Panc1 (cell line): ENCODE data around the gene ZNF654. TPM values are rescaled to one million over a fixed set of nuclear protein-coding genes. Genes with fewer than 3 reads are reported as not detected.

ENCODE experiments used
- ATAC-seq: fragments of 200-7000 bp; cut with Tn5 transposase; 2 replicates; pipeline ENCODE4 v1.9.1; 2020; ENCODE audit warnings: mild to moderate bottlenecking, moderate library complexity
- BruUV-seq: library from RNA; stranded (reverse); fragments of 400-500 nt; replicated peaks from 2 replicates; lab custom pipeline; 2021; lab: Mats Ljungman, UMichigan
- CTCF ChIA-PET: fragments of 300-600 bp; sonication (Branson Sonifier 250); formaldehyde crosslinking; loops from one replicate; lab custom pipeline; 2022; ENCODE audit warnings: antibody characterized with exemption; lab: Charles Lee
- POLR2A ChIA-PET: fragments of 300-600 bp; sonication (Branson Sonifier 250); formaldehyde crosslinking; loops from one replicate; lab custom pipeline; 2022; ENCODE audit warnings: antibody characterized with exemption; lab: Charles Lee
- DNase-seq: peaks from one replicate; pipeline ENCODE4 v3.0.0-alpha.2; 2010; ENCODE audit warnings: low read depth, low spot score
- H3K27ac ChIP-seq: 2 replicates; pipeline ENCODE4 v1.5.1; 2011; ENCODE audit warnings: mild to moderate bottlenecking, low read length, inconsistent platforms
- H3K27me3 ChIP-seq: fragments of 200-500 bp; sonication (Bioruptor generic); 2 replicates; pipeline ENCODE4 v1.6.0; 2014; ENCODE audit warnings: low read length, inconsistent platforms; ENCODE audit not compliant: control insufficient read depth, insufficient read depth
- H3K36me3 ChIP-seq: fragments of 200-500 bp; sonication (Bioruptor generic); 2 replicates; pipeline ENCODE4 v1.5.1; 2014; ENCODE audit warnings: inconsistent platforms, mild to moderate bottlenecking, low read length, moderate library complexity; ENCODE audit not compliant: control insufficient read depth, insufficient read depth
- H3K4me1 ChIP-seq: 2 replicates; pipeline ENCODE4 v1.5.1; 2011; ENCODE audit warnings: inconsistent platforms, mild to moderate bottlenecking, low read length, moderate library complexity; ENCODE audit not compliant: control insufficient read depth, insufficient read depth
- H3K4me3 ChIP-seq, 2 experiments: 2 replicates each; pipeline ENCODE4 v1.5.1; 2011 to 2012; ENCODE audit warnings: low read depth in 2 of 2, low read length in 2 of 2, mild to moderate bottlenecking in 2 of 2, inconsistent platforms in 1 of 2, moderate library complexity in 1 of 2
- H3K9me3 ChIP-seq: fragments of 200-500 bp; sonication (Bioruptor generic); 2 replicates; pipeline ENCODE4 v1.5.1; 2014; ENCODE audit warnings: low read depth, mild to moderate bottlenecking, inconsistent platforms, low read length, moderate library complexity; ENCODE audit not compliant: control insufficient read depth, insufficient read depth
- POLR2AphosphoS5 ChIP-seq: IDR thresholded peaks from 2 replicates; pipeline ENCODE4 v1.6.1; 2012; ENCODE audit warnings: mild to moderate bottlenecking, low read depth, low read length, moderate library complexity
- REST ChIP-seq, 2 experiments: IDR thresholded peaks; 2 replicates each; pipeline ENCODE4 v1.6.1; 2011 to 2012; ENCODE audit warnings: low read depth in 2 of 2, control low read depth in 1 of 2, low read length in 1 of 2, mild to moderate bottlenecking in 1 of 2, moderate library complexity in 1 of 2; ENCODE audit not compliant: insufficient read depth in 1 of 2
- SIN3A ChIP-seq: IDR thresholded peaks from 2 replicates; pipeline ENCODE4 v1.6.1; 2012; ENCODE audit warnings: low read depth, mild to moderate bottlenecking, low read length, moderate library complexity, borderline replicate concordance; ENCODE audit not compliant: insufficient read depth
- TCF7L2 ChIP-seq: IDR thresholded peaks from 2 replicates; pipeline ENCODE4 v1.6.1; 2011; ENCODE audit warnings: mild to moderate bottlenecking, low read depth, low read length, inconsistent platforms
- in situ Hi-C: cut with HindIII; loops from 2 replicates; pipeline ENCODE4 v1.10.0; 2016; ENCODE audit warnings: low sequenced_read_pairs, low pct_unique_long_range_greater_than_20kb
- intact Hi-C: fragments of 100-400 bp; cut with micrococcal nuclease; formaldehyde crosslinking; loops from one replicate; pipeline ENCODE4 v1.10.0; 2022; ENCODE audit not compliant: unreplicated experiment
- total RNA-seq: library from RNA; stranded (reverse); gene quantifications from one replicate; pipeline ENCODE4 v1.2.1, GENCODE V29; 2021; ENCODE audit not compliant: unreplicated experiment
- TF ChIP-seq, protein P1 (sequence below): fragments of 450-650 bp; IDR thresholded peaks from 2 replicates; pipeline ENCODE4 v1.5.1; 2017; ENCODE audit warnings: mild to moderate bottlenecking

ZNF654 gene
- total RNA-seq, 1 experiment from 2014 or later = 10.0 TPM

GRCh38 chr3:88131695-88132094 lies 72.6 kb downstream of the ZNF654 start:
- BruUV-seq = no TSS peak

DNA sequence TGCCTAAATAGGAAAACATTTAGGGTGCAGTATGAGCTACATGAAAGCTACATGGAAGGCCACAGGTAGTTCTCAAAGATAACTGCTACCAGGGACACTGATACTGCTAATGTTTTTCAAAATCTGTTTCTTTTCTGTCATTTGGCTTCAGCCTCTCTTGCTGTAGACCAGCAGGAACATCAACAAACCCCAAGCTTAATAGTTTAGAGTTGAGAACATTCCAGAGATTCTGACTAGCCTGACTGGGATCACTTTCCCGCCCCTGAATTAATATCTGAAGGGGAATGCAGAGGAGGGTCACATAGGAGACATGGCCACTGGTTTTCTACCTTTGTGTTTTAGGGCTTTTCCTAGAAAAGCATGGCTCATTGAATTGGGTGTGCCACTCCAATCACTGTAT lies 73.8 kb downstream of the ZNF654 start:
- no peaks in the 10 kb centered on the region; the same call in 1 of the 2 replicates for H3K36me3 ChIP-seq
- ATAC-seq = no peak
- BruUV-seq = no TSS peak
- ChIA-PET POLR2A (no interaction called here), CTCF (no interaction called here)
- intact Hi-C loops = no loop called here
- no peak for TF ChIP-seq REST (IDR thresholded peaks at IDR 0.05; ENCODE audit: insufficient read depth in 1 of 2, low read depth in 2 of 2, low read length in 1 of 2)
- TF ChIP-seq, protein P1, sequence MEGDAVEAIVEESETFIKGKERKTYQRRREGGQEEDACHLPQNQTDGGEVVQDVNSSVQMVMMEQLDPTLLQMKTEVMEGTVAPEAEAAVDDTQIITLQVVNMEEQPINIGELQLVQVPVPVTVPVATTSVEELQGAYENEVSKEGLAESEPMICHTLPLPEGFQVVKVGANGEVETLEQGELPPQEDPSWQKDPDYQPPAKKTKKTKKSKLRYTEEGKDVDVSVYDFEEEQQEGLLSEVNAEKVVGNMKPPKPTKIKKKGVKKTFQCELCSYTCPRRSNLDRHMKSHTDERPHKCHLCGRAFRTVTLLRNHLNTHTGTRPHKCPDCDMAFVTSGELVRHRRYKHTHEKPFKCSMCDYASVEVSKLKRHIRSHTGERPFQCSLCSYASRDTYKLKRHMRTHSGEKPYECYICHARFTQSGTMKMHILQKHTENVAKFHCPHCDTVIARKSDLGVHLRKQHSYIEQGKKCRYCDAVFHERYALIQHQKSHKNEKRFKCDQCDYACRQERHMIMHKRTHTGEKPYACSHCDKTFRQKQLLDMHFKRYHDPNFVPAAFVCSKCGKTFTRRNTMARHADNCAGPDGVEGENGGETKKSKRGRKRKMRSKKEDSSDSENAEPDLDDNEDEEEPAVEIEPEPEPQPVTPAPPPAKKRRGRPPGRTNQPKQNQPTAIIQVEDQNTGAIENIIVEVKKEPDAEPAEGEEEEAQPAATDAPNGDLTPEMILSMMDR = no peak
- no peak for TF ChIP-seq SIN3A
- TF ChIP-seq POLR2AphosphoS5 = no peak
- no peak for TF ChIP-seq TCF7L2
- no peaks in the 10 kb centered on the region for H3K27me3 ChIP-seq
- H3K27ac ChIP-seq = no peak overlapping the region
- in situ Hi-C loops = no loop called here
- H3K9me3 ChIP-seq = no peaks in the 10 kb centered on the region
- no peaks in the 10 kb centered on the region for H3K4me1 ChIP-seq
- DNase-seq = no peak
- no peak overlapping the region for H3K4me3 ChIP-seq

More at GRCh38 chr3:88131695-88132094, 72.6 kb downstream of the ZNF654 start:
- intact Hi-C loops (no loop called here), in situ Hi-C loops (no loop called here)
- TF ChIP-seq SIN3A (no peak), TCF7L2 (no peak), POLR2AphosphoS5 (no peak), REST (IDR thresholded peaks at IDR 0.05; ENCODE audit: insufficient read depth in 1 of 2, low read depth in 2 of 2, low read length in 1 of 2) (no peak)
- TF ChIP-seq, protein P1 = no peak
- H3K4me3 ChIP-seq = no peak overlapping the region
- H3K27ac ChIP-seq = no peak overlapping the region
- H3K9me3 ChIP-seq = no peaks in the 10 kb centered on the region
- DNase-seq (no peak), ATAC-seq (no peak)
- ChIA-PET CTCF (no interaction called here), POLR2A (no interaction called here)
- no peaks in the 10 kb centered on the region for H3K4me1 ChIP-seq
- H3K27me3 ChIP-seq = no peaks in the 10 kb centered on the region
- no peaks in the 10 kb centered on the region; the same call in 1 of the 2 replicates for H3K36me3 ChIP-seq
